ENCODE data around the gene LRMDA. TPM values are rescaled to one million over a fixed set of nuclear protein-coding genes. Genes with fewer than 3 reads are reported as not detected.
A peak's percentile ranks its signal among the peaks of the same experiment; 100 is the strongest.

The LRMDA gene
- polyA plus RNA-seq, 1 donor (not counting 4 experiments of a cell fraction or from before 2014, with no cell fraction given) = not detected

DNA sequence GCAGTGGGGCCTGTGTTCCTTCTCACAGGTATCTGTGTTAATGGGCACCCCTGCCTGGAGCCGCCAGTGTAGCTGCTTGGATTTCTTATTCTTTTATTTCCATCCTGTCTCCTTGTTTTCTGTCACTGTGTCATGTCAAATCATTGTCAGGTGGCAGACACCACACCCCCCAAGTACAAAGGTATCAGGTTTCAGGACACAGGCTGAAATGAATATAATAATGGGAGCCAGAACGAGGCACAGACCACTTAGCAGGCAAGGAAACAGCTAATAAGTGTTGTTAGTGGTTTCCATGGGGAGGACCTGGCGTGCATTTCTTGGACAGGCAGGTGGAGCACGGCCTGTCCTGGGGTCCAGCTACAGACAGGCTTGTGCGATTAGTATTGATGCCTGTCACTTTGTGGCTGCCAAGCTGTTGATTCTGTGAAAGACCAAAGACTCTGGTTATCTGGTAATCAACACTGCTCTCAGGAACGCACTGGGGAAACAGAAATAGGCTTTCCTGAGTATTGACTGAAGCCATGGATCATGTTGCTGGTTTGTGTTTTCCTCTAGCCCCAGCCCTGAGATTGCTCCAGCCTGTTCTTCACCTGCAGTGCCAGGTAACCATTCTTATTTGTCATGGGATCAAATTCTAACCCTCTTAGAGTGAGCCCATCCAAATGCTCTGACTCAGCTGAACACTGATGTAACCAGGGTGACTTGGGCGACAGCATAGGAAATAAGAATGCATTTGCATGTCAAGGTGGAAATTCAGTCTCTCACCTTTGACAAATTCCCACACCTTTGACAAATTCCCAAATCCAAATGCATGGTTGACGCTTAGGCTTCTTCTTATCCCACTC lies 1002.0 kb downstream of the LRMDA start:
- no peak overlapping the region for H3K27ac ChIP-seq (ENCODE audit: control insufficient read depth, insufficient read depth, low read length)

GRCh38 chr10:76435157-76435556 lies 1003.7 kb downstream of the LRMDA start:
- Histone ChIP-seq H3K4me1 (ENCODE audit: control insufficient read depth, extremely low read depth, insufficient read depth, low read length) (peaks cover 21% of the 10 kb centered on the region), H3K4me2 (ENCODE audit: control insufficient read depth, extremely low read depth, insufficient read depth, low read depth, low read length) (no peak overlapping the region), H4K20me1 (ENCODE audit: control insufficient read depth, extremely low read depth, insufficient read depth, low read length) (no peaks in the 10 kb centered on the region), H3K9me1 (ENCODE audit: control insufficient read depth, extremely low read depth, insufficient read depth, low read length) (no peaks in the 10 kb centered on the region), H3K36me3 (ENCODE audit: control insufficient read depth in 2 of 2, extremely low read depth in 1 of 2, insufficient read depth in 2 of 2, low read length in 2 of 2) (no peaks in the 10 kb centered on the region), H3K79me2 (ENCODE audit: control insufficient read depth, insufficient read depth, low read length) (no peaks in the 10 kb centered on the region), H3K27me3 (ENCODE audit: control insufficient read depth, extremely low read depth, insufficient read depth, low read length) (no peaks in the 10 kb centered on the region), H2AFZ (ENCODE audit: control insufficient read depth, low read length) (no peak overlapping the region), H3K27ac (ENCODE audit: control insufficient read depth, insufficient read depth, low read length) (no peak overlapping the region), H3K9me3 (ENCODE audit: control insufficient read depth, low read depth, low read length) (no peaks in the 10 kb centered on the region), H3K9ac (ENCODE audit: control insufficient read depth, extremely low read depth, insufficient read depth, low read length) (no peak overlapping the region), H3K4me3 (ENCODE audit: control insufficient read depth in 2 of 3, extremely low read depth in 1 of 3, insufficient read depth in 2 of 3, low read depth in 1 of 3, low read length in 3 of 3) (no peak overlapping the region)
- FAIRE-seq (no peak), DNase-seq (ENCODE audit: low read depth, low spot score) (no peak)
- dilution Hi-C loops (cut with MboI; ENCODE audit: extremely low pct_ligation_motif_present, low sequenced_read_pairs) = no loop called here
- TF ChIP-seq EZH2 (IDR thresholded peaks at IDR 0.05; ENCODE audit: low read length) = no peak

More for the DNA sequence above, 1002.0 kb downstream of the LRMDA start:
- Histone ChIP-seq H3K36me3 (ENCODE audit: control insufficient read depth in 2 of 2, extremely low read depth in 1 of 2, insufficient read depth in 2 of 2, low read length in 2 of 2) (no peaks in the 10 kb centered on the region), H3K4me2 (ENCODE audit: control insufficient read depth, extremely low read depth, insufficient read depth, low read depth, low read length) (no peak overlapping the region), H3K27me3 (ENCODE audit: control insufficient read depth, extremely low read depth, insufficient read depth, low read length) (no peaks in the 10 kb centered on the region), H3K4me1 (ENCODE audit: control insufficient read depth, extremely low read depth, insufficient read depth, low read length) (peaks cover 23% of the 10 kb centered on the region), H3K9me1 (ENCODE audit: control insufficient read depth, extremely low read depth, insufficient read depth, low read length) (no peaks in the 10 kb centered on the region), H3K79me2 (ENCODE audit: control insufficient read depth, insufficient read depth, low read length) (no peaks in the 10 kb centered on the region), H3K9me3 (ENCODE audit: control insufficient read depth, low read depth, low read length) (no peaks in the 10 kb centered on the region), H2AFZ (ENCODE audit: control insufficient read depth, low read length) (no peak overlapping the region), H3K4me3 (ENCODE audit: control insufficient read depth in 2 of 3, extremely low read depth in 1 of 3, insufficient read depth in 2 of 3, low read depth in 1 of 3, low read length in 3 of 3) (no peak overlapping the region), H4K20me1 (ENCODE audit: control insufficient read depth, extremely low read depth, insufficient read depth, low read length) (no peaks in the 10 kb centered on the region), H3K9ac (ENCODE audit: control insufficient read depth, extremely low read depth, insufficient read depth, low read length) (no peak overlapping the region)
- DNase-seq (ENCODE audit: low read depth, low spot score) (no peak), FAIRE-seq (peak; percentile 59)
- TF ChIP-seq, protein P1, sequence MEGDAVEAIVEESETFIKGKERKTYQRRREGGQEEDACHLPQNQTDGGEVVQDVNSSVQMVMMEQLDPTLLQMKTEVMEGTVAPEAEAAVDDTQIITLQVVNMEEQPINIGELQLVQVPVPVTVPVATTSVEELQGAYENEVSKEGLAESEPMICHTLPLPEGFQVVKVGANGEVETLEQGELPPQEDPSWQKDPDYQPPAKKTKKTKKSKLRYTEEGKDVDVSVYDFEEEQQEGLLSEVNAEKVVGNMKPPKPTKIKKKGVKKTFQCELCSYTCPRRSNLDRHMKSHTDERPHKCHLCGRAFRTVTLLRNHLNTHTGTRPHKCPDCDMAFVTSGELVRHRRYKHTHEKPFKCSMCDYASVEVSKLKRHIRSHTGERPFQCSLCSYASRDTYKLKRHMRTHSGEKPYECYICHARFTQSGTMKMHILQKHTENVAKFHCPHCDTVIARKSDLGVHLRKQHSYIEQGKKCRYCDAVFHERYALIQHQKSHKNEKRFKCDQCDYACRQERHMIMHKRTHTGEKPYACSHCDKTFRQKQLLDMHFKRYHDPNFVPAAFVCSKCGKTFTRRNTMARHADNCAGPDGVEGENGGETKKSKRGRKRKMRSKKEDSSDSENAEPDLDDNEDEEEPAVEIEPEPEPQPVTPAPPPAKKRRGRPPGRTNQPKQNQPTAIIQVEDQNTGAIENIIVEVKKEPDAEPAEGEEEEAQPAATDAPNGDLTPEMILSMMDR (optimal IDR thresholded peaks at IDR 0.05 in 1 of 3, IDR thresholded peaks at IDR 0.05 in 1 of 3, conservative IDR thresholded peaks at IDR 0.05 in 1 of 3; ENCODE audit: extremely low read depth in 1 of 3, insufficient read depth in 2 of 3, low read length in 3 of 3) = no peak
- TF ChIP-seq EZH2 (IDR thresholded peaks at IDR 0.05; ENCODE audit: low read length) = no peak
- dilution Hi-C loops (cut with MboI; ENCODE audit: extremely low pct_ligation_motif_present, low sequenced_read_pairs) = no loop called here

Data from keratinocyte (primary cell).